Measurements from ENCODE around the gene GNAT3.

GRCh38 chr7:80435521-80435920 is 76.3 kb downstream of the GNAT3 start:
- TF ChIP-seq CTCF (IDR thresholded peaks at IDR 0.05; ENCODE audit: insufficient read depth, low read depth, low read length) (no peak), EZH2 (IDR thresholded peaks at IDR 0.05; ENCODE audit: insufficient read depth, low read length) (no peak)

All from astrocyte (in vitro differentiated cells and primary cell).